GM18517 (cell line): ENCODE data around the gene DNAH9.
"Not testable (repeated sequence)": the region's sequence is repeated elsewhere in the genome, so short reads cannot be mapped to it uniquely, and the experiment has no call there.

Source experiments
- ATAC-seq: cut with Tn5 transposase; IDR thresholded peaks from one replicate; pipeline ENCODE4 v1.9.1; 2021; ENCODE audit warnings: mild to moderate bottlenecking, moderate library complexity; ENCODE audit not compliant: unreplicated experiment

The DNAH9 gene

GRCh38 chr17:11901931-11902330 lies 303.7 kb downstream of the DNAH9 start:
- ATAC-seq = no peak

DNA sequence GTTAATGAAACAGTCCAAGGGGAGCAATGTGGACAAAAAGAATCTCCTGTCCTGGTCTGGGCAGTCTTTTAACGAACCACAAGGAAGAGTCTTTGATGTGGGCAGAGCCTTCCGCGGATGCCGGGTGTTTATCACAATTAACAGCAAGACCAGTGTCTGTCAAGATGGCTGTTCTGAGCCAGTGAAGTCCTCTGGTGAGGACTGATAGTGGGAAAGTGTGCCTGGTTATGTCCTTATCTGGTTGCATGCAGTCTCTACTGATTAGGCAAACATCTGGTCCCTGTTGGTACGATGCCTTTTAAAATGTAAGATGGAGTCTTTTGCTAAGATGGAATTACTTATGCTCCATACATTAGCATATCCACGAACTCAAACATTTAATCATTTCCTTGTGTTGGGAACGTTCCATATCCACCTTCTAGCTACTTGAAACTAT lies 310.5 kb downstream of the DNAH9 start:
- no peak for ATAC-seq

GRCh38 chr17:11909348-11909747 lies 311.1 kb downstream of the DNAH9 start:
- no peak for ATAC-seq

DNA sequence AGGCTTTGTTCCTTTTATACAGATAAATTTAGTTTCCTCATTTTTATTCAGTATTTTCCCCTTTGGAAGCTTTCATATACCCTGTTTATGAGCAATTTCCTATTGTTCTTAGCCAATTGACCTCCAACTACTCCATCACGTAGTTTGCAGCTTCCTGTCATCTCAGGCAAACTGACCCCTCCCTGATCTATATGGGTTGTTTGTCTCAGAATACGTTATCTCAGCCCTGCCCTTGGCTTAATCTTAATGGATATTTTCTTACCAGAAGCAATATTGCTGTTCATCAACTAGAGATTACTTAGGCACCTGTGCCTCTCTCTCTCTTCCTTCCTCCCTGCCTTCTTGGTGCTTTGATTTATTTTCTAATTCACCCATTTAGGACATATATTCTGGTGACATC lies 317.8 kb downstream of the DNAH9 start:
- no peak for ATAC-seq

GRCh38 chr17:11917415-11917814 lies 319.1 kb downstream of the DNAH9 start:
- no peak for ATAC-seq

- ATAC-seq = no peak
Observed at GRCh38 chr17:11921296-11921695, 323.0 kb downstream of the DNAH9 start.

GRCh38 chr17:11922638-11923037 lies 324.4 kb downstream of the DNAH9 start:
- ATAC-seq = no peak

DNA sequence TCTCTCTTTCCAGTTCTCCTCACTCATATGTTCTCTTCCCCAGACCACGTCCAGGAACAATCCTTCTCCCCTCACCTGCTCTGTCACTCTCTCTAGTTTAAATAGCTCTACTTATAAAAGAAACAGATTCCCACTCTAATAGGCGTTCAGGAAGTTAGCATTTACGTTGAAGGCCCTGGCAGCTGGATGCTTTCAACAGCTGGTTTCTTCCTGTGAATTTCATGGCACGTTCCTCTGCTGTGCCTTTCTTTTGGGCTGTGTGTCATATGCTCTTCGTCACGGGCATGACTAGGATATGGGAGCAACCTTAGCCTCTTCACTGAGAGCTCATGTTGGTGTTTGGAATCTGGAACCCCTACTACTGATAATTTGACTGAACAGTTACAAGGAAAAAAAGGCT lies 325.8 kb downstream of the DNAH9 start:
- ATAC-seq = no peak

- ATAC-seq = no peak
Observed at GRCh38 chr17:11925262-11926021, 327.2 kb downstream of the DNAH9 start.

GRCh38 chr17:11928436-11928835 lies 330.2 kb downstream of the DNAH9 start:
- no peak for ATAC-seq

- ATAC-seq = no peak
Observed at GRCh38 chr17:11932337-11932898, 334.1 kb downstream of the DNAH9 start.

- ATAC-seq = no peak
Observed at GRCh38 chr17:11935734-11936406, 337.6 kb downstream of the DNAH9 start.

DNA sequence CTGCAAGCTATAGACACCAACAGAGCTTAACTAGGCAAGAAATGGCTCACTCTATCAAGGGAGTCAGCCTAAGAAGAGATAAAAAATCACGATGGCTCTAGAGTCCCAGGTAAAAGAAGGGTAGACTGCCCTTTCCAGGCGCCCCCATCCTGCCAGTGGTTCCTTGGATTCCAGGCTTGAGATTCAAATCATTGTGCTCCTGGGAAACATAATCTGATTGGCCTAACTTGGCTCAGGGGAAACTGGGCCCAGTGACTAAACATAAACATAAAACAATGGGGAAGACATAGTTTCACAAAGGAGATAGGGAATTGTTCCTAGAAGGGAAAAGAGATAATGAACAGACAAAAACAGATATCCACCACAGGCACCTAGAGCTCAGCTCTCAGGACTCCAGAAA lies 342.6 kb downstream of the DNAH9 start:
- ATAC-seq = no peak

- ATAC-seq = not testable (repeated sequence)
Observed at GRCh38 chr17:11943086-11943485, 344.8 kb downstream of the DNAH9 start.

DNA sequence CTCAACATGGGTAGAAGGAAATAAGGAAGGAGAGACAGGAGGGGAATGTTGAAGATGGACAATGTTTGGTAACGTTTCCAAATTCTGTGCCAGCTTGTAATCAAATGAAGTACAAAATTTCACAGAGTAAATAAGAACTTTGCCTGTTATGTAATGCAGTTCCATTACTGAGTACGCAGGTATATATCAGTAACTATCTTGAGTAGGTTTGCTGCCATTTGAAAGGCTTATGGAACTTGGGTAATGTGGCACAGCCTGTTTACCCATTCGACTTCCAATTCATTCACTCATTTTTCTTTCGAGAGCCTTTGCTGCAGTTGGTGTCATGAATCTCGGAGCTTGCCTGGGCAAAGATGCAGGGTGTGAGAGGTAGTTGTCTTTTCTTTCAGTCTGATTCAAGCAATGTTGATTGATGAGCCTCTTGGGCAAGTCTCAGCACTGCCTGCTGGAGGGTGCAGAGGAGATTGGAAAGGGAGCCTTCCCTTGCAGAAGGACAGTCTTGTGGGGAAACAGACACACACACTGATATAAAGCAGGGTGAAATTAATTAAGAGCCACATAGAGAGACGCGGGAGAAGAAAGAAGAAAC lies 345.6 kb downstream of the DNAH9 start:
- ATAC-seq = no peak

DNA sequence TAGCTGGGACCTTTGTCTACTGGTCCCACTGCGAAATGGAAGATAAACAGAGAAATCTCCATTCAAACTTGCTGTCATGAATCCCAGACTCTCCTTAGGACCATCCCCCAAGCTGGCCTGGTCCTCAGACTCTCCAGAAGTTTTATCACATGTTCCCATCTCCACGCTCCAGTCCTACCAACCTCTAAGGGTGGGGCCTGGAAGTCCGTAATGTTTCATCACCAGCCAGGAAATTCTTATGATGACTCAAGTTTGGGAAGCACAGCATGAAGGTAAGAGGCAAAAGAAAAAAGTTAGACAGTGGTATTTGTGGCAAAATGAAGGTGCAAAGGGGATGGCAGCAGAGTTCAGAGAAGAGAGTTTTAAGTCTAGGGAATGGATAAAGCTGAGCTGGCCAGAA lies 346.3 kb downstream of the DNAH9 start:
- no peak for ATAC-seq

- no peak for ATAC-seq
Observed at GRCh38 chr17:11948789-11949188, 350.5 kb downstream of the DNAH9 start.

DNA sequence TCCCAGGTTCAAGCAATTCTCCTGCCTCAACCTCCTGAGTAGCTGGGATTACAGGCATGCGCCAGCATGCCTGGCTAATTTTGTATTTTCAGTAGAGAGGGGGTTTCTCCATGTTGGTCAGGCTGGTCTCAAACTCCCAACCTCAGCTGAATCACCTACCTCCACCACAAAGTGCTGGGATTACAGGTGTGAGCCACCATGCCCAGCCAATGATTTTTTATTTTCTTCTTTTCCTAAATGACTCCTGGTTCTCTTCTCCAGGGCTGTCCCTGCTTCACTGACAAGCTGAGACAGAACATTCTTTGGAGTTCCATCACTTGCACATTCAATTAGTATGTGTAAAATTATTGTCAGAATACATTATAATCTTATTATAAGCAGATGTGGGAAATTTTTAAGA lies 351.3 kb downstream of the DNAH9 start:
- ATAC-seq = not testable (repeated sequence)

- ATAC-seq = no peak
Observed at GRCh38 chr17:11950771-11951519, 352.7 kb downstream of the DNAH9 start.

- ATAC-seq = no peak
Observed at GRCh38 chr17:11952610-11953009, 354.3 kb downstream of the DNAH9 start.

DNA sequence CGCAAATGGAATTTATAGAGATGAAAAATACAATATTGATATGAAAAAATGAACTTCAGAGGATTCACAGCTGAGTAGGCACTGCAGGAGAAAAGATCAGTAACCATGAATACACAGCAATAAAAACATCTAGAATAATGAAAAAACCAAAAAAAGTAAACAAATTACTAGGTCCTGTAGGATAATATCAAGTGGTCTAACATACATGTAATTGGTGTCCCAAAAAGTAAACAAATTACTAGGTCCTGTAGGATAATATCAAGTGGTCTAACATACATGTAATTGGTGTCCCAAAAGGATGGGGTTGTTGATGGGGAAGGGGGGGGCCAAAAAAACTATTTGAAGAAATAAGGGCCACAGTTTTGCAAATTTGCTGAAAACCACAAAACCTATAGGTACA lies 355.7 kb downstream of the DNAH9 start:
- ATAC-seq = no peak
